NB4 (cell line): ENCODE results near the gene OR10G6.

Source experiments
- POLR2A ChIP-seq: IDR thresholded peaks from 2 replicates; pipeline ENCODE4 v1.6.1; 2011; ENCODE audit warnings: mild to moderate bottlenecking; ENCODE audit not compliant: insufficient read length; ENCODE audit errors: extremely low read depth
- TF ChIP-seq, protein P1 (sequence below): IDR thresholded peaks from one replicate; pipeline ENCODE4 v1.5.1; 2012; ENCODE audit warnings: low read depth, low read length
- TF ChIP-seq, protein P2 (sequence below): IDR thresholded peaks from 2 replicates; pipeline ENCODE4 v1.6.1; 2011; ENCODE audit warnings: low read depth, low read length

DNA sequence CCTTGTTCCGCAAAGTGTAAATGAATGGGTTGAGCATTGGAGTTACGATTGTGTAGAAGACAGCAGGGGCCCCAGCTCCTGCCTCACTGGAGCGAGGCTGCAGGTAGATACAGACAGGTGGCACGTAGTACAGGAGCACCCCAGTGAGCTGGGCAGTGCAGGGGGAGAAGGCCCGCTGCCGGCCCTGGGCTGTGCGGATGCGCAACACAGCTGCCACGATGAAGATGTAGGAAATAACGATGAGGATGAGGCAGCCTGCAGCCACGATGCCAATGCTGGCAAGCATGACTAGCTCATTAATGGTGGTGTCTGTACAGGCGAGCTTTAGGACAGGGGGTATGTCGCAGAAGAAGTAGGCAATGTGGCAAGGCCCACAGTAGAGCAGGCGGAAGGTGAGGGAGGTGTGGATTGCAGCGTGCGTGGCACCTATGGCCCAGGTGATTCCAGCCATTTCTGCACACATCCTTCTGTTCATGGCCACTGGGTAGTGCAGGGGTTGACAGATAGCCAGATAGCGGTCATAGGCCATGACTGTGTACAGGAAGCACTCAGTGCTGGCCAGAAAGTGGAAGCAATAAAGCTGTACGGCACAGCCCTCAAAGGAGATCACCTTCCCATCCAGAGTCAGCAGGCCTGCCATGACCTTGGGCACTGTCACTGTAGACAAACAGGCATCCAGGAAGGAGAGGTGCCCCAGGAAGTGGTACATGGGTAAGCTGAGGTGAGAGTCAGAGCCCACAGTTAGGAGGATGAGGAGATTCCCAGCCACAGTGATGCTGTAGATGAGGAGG, 18.0 kb downstream of the OR10G6 start:
- no peak for TF ChIP-seq POLR2A
- TF ChIP-seq, protein P1, sequence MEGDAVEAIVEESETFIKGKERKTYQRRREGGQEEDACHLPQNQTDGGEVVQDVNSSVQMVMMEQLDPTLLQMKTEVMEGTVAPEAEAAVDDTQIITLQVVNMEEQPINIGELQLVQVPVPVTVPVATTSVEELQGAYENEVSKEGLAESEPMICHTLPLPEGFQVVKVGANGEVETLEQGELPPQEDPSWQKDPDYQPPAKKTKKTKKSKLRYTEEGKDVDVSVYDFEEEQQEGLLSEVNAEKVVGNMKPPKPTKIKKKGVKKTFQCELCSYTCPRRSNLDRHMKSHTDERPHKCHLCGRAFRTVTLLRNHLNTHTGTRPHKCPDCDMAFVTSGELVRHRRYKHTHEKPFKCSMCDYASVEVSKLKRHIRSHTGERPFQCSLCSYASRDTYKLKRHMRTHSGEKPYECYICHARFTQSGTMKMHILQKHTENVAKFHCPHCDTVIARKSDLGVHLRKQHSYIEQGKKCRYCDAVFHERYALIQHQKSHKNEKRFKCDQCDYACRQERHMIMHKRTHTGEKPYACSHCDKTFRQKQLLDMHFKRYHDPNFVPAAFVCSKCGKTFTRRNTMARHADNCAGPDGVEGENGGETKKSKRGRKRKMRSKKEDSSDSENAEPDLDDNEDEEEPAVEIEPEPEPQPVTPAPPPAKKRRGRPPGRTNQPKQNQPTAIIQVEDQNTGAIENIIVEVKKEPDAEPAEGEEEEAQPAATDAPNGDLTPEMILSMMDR = no peak
- TF ChIP-seq, protein P2, sequence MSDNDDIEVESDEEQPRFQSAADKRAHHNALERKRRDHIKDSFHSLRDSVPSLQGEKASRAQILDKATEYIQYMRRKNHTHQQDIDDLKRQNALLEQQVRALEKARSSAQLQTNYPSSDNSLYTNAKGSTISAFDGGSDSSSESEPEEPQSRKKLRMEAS = no peak
